HepG2 (cell line): ENCODE measurements around the gene SYNGR2. TPM values are rescaled to one million over a fixed set of nuclear protein-coding genes. Genes with fewer than 3 reads are reported as not detected.

ENCODE experiments used
- CHD2 ChIP-seq: IDR thresholded peaks from 2 replicates; pipeline ENCODE4 v1.6.1; 2011; ENCODE audit warnings: low read depth, low read length, improper control_type of control experiment
- FOXA3 ChIP-seq: IDR thresholded peaks from 2 replicates; pipeline ENCODE4 v1.6.1; 2016; ENCODE audit warnings: missing genetic modification reagents, missing compliant biosample characterization
- GATAD1 ChIP-seq: IDR thresholded peaks from 2 replicates; pipeline ENCODE4 v1.6.1; 2016; ENCODE audit warnings: missing genetic modification reagents, missing compliant biosample characterization
- GTF3A ChIP-seq: sonication (generic); formaldehyde crosslinking; conservative IDR thresholded peaks from 2 replicates; pipeline ENCODE4 v1.4.0; 2020; ENCODE audit warnings: mild to moderate bottlenecking, missing genetic modification reagents
- HDAC1 ChIP-seq: sonication (generic); formaldehyde crosslinking; IDR thresholded peaks from 2 replicates; pipeline ENCODE4 v1.5.1; 2020; ENCODE audit warnings: mild to moderate bottlenecking, missing genetic modification reagents
- HHEX ChIP-seq: IDR thresholded peaks from 2 replicates; pipeline ENCODE4 v1.6.1; 2016; ENCODE audit warnings: control low read depth
- KDM5B ChIP-seq: sonication (generic); formaldehyde crosslinking; IDR thresholded peaks from 2 replicates; pipeline ENCODE4 v1.4.0; 2020; ENCODE audit warnings: missing genetic modification reagents, mild to moderate bottlenecking, borderline replicate concordance
- NFE2L2 ChIP-seq: fragments of 150-350 bp; IDR thresholded peaks from 2 replicates; pipeline ENCODE4 v1.6.1; 2014; ENCODE audit warnings: low read length
- NKX3-1 ChIP-seq: sonication (generic); formaldehyde crosslinking; IDR thresholded peaks from 2 replicates; pipeline ENCODE4 v1.5.0; 2020; ENCODE audit warnings: missing genetic modification reagents
- NONO ChIP-seq, 2 experiments: fragments of 450-650 bp in 1 of 2; sonication (generic) in 1 of 2; formaldehyde crosslinking in 1 of 2; IDR thresholded peaks in 1 of 2; conservative IDR thresholded peaks in 1 of 2; 2 replicates each; pipeline versions ENCODE4 v1.6.1 to v1.8.0; 2017 to 2022; ENCODE audit warnings: mild to moderate bottlenecking in 1 of 2, missing genetic modification reagents in 1 of 2, moderate library complexity in 1 of 2
- RARA ChIP-seq: IDR thresholded peaks from 2 replicates; pipeline ENCODE4 v1.6.1; 2016; ENCODE audit warnings: missing genetic modification reagents, missing compliant biosample characterization
- RBM39 ChIP-seq: fragments of 200-400 bp; formaldehyde crosslinking; IDR thresholded peaks from one replicate; pipeline ENCODE4 v1.6.1; 2018; ENCODE audit warnings: antibody characterized with exemption, mild to moderate bottlenecking, low read depth, low read length; ENCODE audit not compliant: poor library complexity, severe bottlenecking
- RFXANK ChIP-seq: IDR thresholded peaks from 2 replicates; pipeline ENCODE4 v1.6.1; 2016
- SIN3A ChIP-seq: IDR thresholded peaks from 2 replicates; pipeline ENCODE4 v1.6.1; 2011; ENCODE audit warnings: low read depth, mild to moderate bottlenecking, control low read depth, low read length, borderline replicate concordance
- ZBTB39 ChIP-seq: sonication (generic); formaldehyde crosslinking; IDR thresholded peaks from 2 replicates; pipeline ENCODE4 v1.5.0; 2020; ENCODE audit warnings: missing genetic modification reagents
- ZNF10 ChIP-seq: sonication (generic); formaldehyde crosslinking; IDR thresholded peaks from 2 replicates; pipeline ENCODE4 v1.4.0; 2020; ENCODE audit warnings: mild to moderate bottlenecking, low read depth, missing genetic modification reagents, borderline replicate concordance
- ZNF17 ChIP-seq: sonication (generic); formaldehyde crosslinking; IDR thresholded peaks from 2 replicates; pipeline ENCODE4 v1.5.0; 2020; ENCODE audit warnings: mild to moderate bottlenecking, missing genetic modification reagents
- ZNF367 ChIP-seq: sonication (generic); formaldehyde crosslinking; IDR thresholded peaks from 2 replicates; pipeline ENCODE4 v1.4.0; 2020; ENCODE audit warnings: missing genetic modification reagents, borderline replicate concordance
- ZNF564 ChIP-seq: sonication (generic); formaldehyde crosslinking; IDR thresholded peaks from 2 replicates; pipeline ENCODE4 v1.8.1; 2023; ENCODE audit warnings: mild to moderate bottlenecking, missing genetic modification reagents
- ZNF589 ChIP-seq: sonication (generic); formaldehyde crosslinking; conservative IDR thresholded peaks from 2 replicates; pipeline ENCODE4 v1.8.0; 2022; ENCODE audit warnings: mild to moderate bottlenecking, moderate library complexity, missing genetic modification reagents
- ZNF772 ChIP-seq: sonication (generic); formaldehyde crosslinking; IDR thresholded peaks from 2 replicates; pipeline ENCODE4 v1.5.0; 2020; ENCODE audit warnings: mild to moderate bottlenecking, missing genetic modification reagents
- ZNF800 ChIP-seq: sonication (generic); formaldehyde crosslinking; IDR thresholded peaks from 2 replicates; pipeline ENCODE4 v1.4.0; 2020; ENCODE audit warnings: missing genetic modification reagents
- polyA plus RNA-seq, 8 experiments: library from polyadenylated mRNA; depleted of rRNA in 3 of 8; stranded (reverse) in 7 of 8; unstranded in 1 of 8; fragments of >200 nt; fragmentation: Illumina TruSeq in 4 of 8; extraction: Trizol in 4 of 8; gene quantifications; 2 replicates each; pipeline versions ENCODE4 v1.2.1 to v1.2.3, GENCODE V29; 2011 to 2016; ENCODE audit warnings: low read depth in 4 of 8, missing spikeins in 1 of 8, mixed read lengths in 1 of 8; ENCODE audit not compliant: insufficient read depth in 1 of 8
- total RNA-seq, 5 experiments: library from RNA; depleted of rRNA; stranded (reverse); fragments of >200 nt; fragmentation: Illumina TruSeq; extraction: Trizol; gene quantifications; 2 replicates each; pipeline ENCODE4 v1.2.3, GENCODE V29; 2016; ENCODE audit warnings: low read depth in 1 of 5
- TF ChIP-seq, protein P1 (sequence below): sonication (generic); formaldehyde crosslinking; IDR thresholded peaks from 2 replicates; pipeline ENCODE4 v1.5.0; 2020; ENCODE audit warnings: missing genetic modification reagents
- TF ChIP-seq, protein P2 (sequence below): IDR thresholded peaks from 2 replicates; pipeline ENCODE4 v1.6.1; 2016; ENCODE audit warnings: missing genetic modification reagents, missing compliant biosample characterization

Gene SYNGR2
- total and polyA plus RNA-seq, 2 of the 13 experiments (the other 11 are each of a cell fraction or from before 2014, with no cell fraction given) = 46.7 to 170 TPM

DNA sequence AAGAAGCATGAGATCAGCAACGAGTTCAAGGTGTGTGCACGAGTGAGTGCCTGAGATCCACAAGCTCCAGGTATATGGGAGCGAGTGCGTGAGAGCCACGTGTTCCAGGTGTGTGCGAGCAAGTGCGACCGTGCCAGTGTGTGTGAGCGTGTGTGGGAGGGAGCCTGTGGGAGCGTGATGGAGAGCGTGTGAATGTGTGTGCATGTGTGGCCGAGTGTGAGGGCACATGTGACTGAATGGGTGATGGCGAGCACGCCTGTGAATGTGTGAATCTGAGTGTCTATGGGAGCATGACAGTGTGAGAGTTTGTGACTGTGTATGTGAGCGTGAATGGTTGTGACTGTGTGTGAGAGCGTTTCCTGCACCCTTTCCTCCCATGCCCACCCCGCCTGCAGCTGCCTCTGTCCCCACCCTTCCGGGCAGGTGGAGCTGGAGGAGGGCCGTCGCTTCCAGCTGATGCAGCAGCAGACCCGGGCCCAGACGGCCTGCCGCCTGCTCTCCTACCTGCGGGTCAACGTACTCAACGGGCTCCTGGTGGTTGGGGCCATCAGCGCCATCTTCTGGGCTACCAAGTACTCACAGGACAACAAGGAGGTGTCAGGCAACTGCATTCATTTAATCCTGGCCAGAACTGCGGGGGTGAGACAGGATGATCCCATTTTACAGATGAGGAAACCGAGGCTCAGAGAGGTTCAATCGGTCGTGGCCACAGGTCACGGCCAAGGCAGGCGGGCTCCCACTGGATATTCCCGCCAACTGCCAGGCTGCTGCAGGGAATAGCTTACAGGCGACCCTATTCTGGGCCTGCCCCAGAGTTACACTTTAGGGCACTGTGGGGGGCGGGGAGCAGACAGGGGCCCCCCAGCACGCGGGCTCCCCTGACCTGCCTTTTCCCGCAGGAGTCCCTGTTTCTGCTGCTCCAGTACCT lies 34.1 kb upstream of the SYNGR2 start (continued):
- TF ChIP-seq ZNF772 (CRISPR knock-in tag) = peak; percentile 46; the same call in 1 of the 2 replicates
- peak; percentile 53; the same call in 1 of the 2 replicates for TF ChIP-seq FOXA3 (CRISPR knock-in tag)
- peak; percentile 35; the same call in 1 of the 2 replicates for TF ChIP-seq RARA (CRISPR knock-in tag)
- no peak for TF ChIP-seq ZBTB39 (CRISPR knock-in tag)
- no peak for TF ChIP-seq CHD2
- no peak for TF ChIP-seq HHEX (CRISPR knock-in tag)
- TF ChIP-seq ZNF800 (CRISPR knock-in tag) = no peak
- TF ChIP-seq KDM5B (CRISPR knock-in tag) = 0 out of 2 replicates have a peak, but pooled peaks have one; percentile 41
- TF ChIP-seq, protein P1, sequence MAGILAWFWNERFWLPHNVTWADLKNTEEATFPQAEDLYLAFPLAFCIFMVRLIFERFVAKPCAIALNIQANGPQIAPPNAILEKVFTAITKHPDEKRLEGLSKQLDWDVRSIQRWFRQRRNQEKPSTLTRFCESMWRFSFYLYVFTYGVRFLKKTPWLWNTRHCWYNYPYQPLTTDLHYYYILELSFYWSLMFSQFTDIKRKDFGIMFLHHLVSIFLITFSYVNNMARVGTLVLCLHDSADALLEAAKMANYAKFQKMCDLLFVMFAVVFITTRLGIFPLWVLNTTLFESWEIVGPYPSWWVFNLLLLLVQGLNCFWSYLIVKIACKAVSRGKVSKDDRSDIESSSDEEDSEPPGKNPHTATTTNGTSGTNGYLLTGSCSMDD (CRISPR knock-in tag) = no peak
- 0 out of 2 replicates have a peak, but pooled peaks have one; percentile 31 for TF ChIP-seq HDAC1 (CRISPR knock-in tag)
- TF ChIP-seq, protein P2, sequence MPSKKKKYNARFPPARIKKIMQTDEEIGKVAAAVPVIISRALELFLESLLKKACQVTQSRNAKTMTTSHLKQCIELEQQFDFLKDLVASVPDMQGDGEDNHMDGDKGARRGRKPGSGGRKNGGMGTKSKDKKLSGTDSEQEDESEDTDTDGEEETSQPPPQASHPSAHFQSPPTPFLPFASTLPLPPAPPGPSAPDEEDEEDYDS = no peak
- TF ChIP-seq RBM39 = no peak
- TF ChIP-seq NONO (IDR thresholded peaks at IDR 0.05) = no peak
- 0 out of 2 replicates have a peak, but pooled peaks have one; percentile 18 for TF ChIP-seq NONO (CRISPR knock-in tag; conservative IDR thresholded peaks at IDR 0.05)
- TF ChIP-seq RFXANK (CRISPR knock-in tag) = no peak; the same call in 1 of the 2 replicates
- no peak for TF ChIP-seq ZNF367 (CRISPR knock-in tag)
- TF ChIP-seq SIN3A = no peak
- no peak for TF ChIP-seq ZNF589 (CRISPR knock-in tag)
- TF ChIP-seq NFE2L2 = no peak
- TF ChIP-seq ZNF10 (CRISPR knock-in tag) = no peak
- TF ChIP-seq ZNF564 (CRISPR knock-in tag) = no peak
- TF ChIP-seq ZNF17 (CRISPR knock-in tag) = no peak
- TF ChIP-seq GATAD1 = no peak
- TF ChIP-seq NKX3-1 = no peak
- no peak for TF ChIP-seq GTF3A (CRISPR knock-in tag)
